ENCODE data around the gene TCP11. TPM values are rescaled to one million over a fixed set of nuclear protein-coding genes. Genes with fewer than 3 reads are reported as not detected.

Gene TCP11
- total RNA-seq, 1 experiment from 2014 or later = not detected

- Mint-ChIP-seq H3K27me3 (ENCODE audit: low read depth) (peaks cover 10% of the 10 kb centered on the region), H3K27ac (no peak overlapping the region), H3K4me3 (no peak overlapping the region), H3K36me3 (ENCODE audit: insufficient read depth in 1 of 3, low read depth in 3 of 3) (no peaks in the 10 kb centered on the region), H3K4me1 (peaks cover 20 to 25% of the 10 kb centered on the region in 2 experiments), H3K9me3 (no peaks in the 10 kb centered on the region)
- no peak for DNase-seq
- no peaks in the 10 kb centered on the region for H3K9me3 ChIP-seq (ENCODE audit: control insufficient read depth, low read depth, low read length)
- no peaks in the 10 kb centered on the region for H3K23me2 ChIP-seq (ENCODE audit: insufficient read length, low read depth, low read length, poor library complexity, severe bottlenecking)
- H3K27ac ChIP-seq (ENCODE audit: insufficient read length, low read depth, low read length) = no peak overlapping the region
- H4K20me1 ChIP-seq (ENCODE audit: control insufficient read depth, insufficient read depth, insufficient read length) = no peaks in the 10 kb centered on the region
- no peak overlapping the region for H3K56ac ChIP-seq (ENCODE audit: insufficient read length, low read depth, low read length)
- no peak overlapping the region for H3K4ac ChIP-seq (ENCODE audit: low read depth, low read length)
- H4K91ac ChIP-seq (ENCODE audit: insufficient read length, low read depth, low read length) = no peak overlapping the region
- H2BK20ac ChIP-seq (ENCODE audit: low read depth, low read length, poor library complexity, severe bottlenecking) = no peak overlapping the region
- H4K8ac ChIP-seq (replicated peaks; ENCODE audit: insufficient read length, low read depth, low read length) = no peak overlapping the region
- H3K18ac ChIP-seq (ENCODE audit: insufficient read length, low read depth, low read length) = no peak overlapping the region
- no peak overlapping the region for H2AFZ ChIP-seq (ENCODE audit: low read length)
- no peak overlapping the region for H2BK15ac ChIP-seq (ENCODE audit: low read depth, low read length)
- no peak overlapping the region for H3K23ac ChIP-seq (ENCODE audit: insufficient read length, low read depth, low read length)
- no peak overlapping the region for H3K4me2 ChIP-seq (ENCODE audit: insufficient read depth, insufficient read length, low read length)
- no peaks in the 10 kb centered on the region for H3K79me1 ChIP-seq (ENCODE audit: insufficient read depth, low read depth, low read length, poor library complexity, severe bottlenecking)
- no peak overlapping the region for H2BK120ac ChIP-seq (ENCODE audit: low read depth, low read length, poor library complexity, severe bottlenecking)
- H3K9ac ChIP-seq (ENCODE audit: extremely low read depth, insufficient read length, low read length) = no peak overlapping the region
- no peak overlapping the region for H4K5ac ChIP-seq (ENCODE audit: insufficient read length, low read depth, low read length)
- H3K27me3 ChIP-seq (ENCODE audit: insufficient read depth, low read length) = no peaks in the 10 kb centered on the region
- H2AK5ac ChIP-seq (ENCODE audit: insufficient read length, low read length) = no peak overlapping the region
- WGBS (ENCODE audit: extremely low coverage, insufficient read length, low lambda C conversion rate) = no CpG with 5 or more reads among the region's 3 CpGs
- H3K4me1 ChIP-seq (ENCODE audit: insufficient read depth, low read length) = no peaks in the 10 kb centered on the region; the same call in 1 of the 2 replicates
- H3K14ac ChIP-seq (ENCODE audit: insufficient read depth, low read length) = no peak overlapping the region
- H3K79me2 ChIP-seq (ENCODE audit: insufficient read depth, low read length) = no peaks in the 10 kb centered on the region
- H2BK12ac ChIP-seq (ENCODE audit: insufficient read length, low read depth, low read length) = no peak overlapping the region
- TF ChIP-seq CTCF (conservative IDR thresholded peaks at IDR 0.05) = no peak
- H3T11ph ChIP-seq (ENCODE audit: low read length) = no peak overlapping the region
- H2BK5ac ChIP-seq (ENCODE audit: insufficient read length, low read length) = no peak overlapping the region
Measured at GRCh38 chr6:35177157-35177556, 36.0 kb upstream of the TCP11 start.
